HFF-Myc (cell line): ENCODE measurements around the gene PRLR.

ENCODE experiments used
- DNase-seq: peaks from one replicate; pipeline ENCODE4 v3.0.0-alpha.2; 2011; ENCODE audit warnings: low read depth; ENCODE audit errors: extremely low read depth
- H3K4me3 ChIP-seq: replicated peaks from 2 replicates; pipeline ENCODE4 v1.5.1; 2011; ENCODE audit warnings: low read depth, mild to moderate bottlenecking, control low read depth, low read length
- CTCF ChIP-seq: IDR thresholded peaks from 2 replicates; pipeline ENCODE4 v1.5.1; 2012; ENCODE audit warnings: mild to moderate bottlenecking, low read depth, low read length, control low read depth; ENCODE audit errors: missing control alignments

Gene PRLR

GRCh38 chr5:35159370-35159742 lies 70.9 kb downstream of the PRLR start:
- no peak for DNase-seq
- H3K4me3 ChIP-seq, result no peak overlapping the region
- no peak for TF ChIP-seq CTCF

GRCh38 chr5:35158622-35159369 lies 71.5 kb downstream of the PRLR start:
- no peak overlapping the region for H3K4me3 ChIP-seq
- no peak for DNase-seq
- TF ChIP-seq CTCF, result no peak

- no peak for TF ChIP-seq CTCF
- DNase-seq, result no peak
- no peak overlapping the region for H3K4me3 ChIP-seq
Observed at GRCh38 chr5:35158204-35158603, 72.1 kb downstream of the PRLR start.

DNA sequence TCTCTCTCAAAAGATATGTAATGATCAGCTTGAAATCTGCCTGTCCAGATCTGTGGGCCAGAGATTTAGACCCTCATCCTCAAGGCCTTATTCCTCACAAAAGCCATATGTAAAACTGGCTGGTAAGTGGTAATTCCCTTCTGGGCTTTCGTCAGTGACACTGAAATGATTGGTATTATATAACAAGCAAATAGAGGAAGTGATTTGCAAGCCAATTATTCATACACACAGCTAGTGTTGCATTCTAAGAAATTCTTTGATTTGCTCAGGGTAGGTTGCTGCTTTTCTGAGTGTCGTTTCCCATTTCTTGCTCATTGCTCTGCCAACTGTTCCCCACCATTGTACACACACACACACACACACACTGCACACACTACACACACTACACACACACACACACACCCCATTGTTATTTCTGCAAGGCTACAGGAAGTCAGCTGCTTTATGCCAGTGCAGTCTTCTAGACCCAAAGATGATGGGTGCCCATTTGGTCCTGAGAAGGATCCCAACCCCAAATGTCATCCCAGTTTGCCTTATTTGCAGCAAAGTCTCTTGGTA lies 76.8 kb downstream of the PRLR start:
- no peak overlapping the region for H3K4me3 ChIP-seq
- DNase-seq, result no peak
- TF ChIP-seq CTCF, result no peak

DNA sequence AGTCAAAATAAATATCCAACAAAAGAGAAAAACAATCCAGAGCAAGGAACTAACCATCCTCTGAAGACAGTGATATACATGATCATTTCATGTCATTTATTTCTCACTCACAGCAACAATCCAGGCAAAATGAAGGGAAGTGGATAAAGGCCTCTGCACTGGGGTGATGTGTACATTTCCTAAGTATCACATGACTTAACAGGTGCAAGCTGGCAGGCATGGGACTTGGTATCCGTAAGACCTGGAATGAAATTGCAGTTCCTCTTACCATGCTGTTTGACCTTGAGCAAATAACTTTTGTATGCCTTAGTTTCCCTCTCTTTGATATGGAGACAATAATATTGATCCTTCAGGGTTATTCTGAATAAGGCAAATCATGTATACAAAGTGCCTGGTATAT lies 77.6 kb downstream of the PRLR start:
- TF ChIP-seq CTCF, result no peak
- H3K4me3 ChIP-seq, result no peak overlapping the region
- no peak for DNase-seq

GRCh38 chr5:35151146-35151920 lies 79.0 kb downstream of the PRLR start:
- no peak overlapping the region for H3K4me3 ChIP-seq
- no peak for TF ChIP-seq CTCF
- DNase-seq, result no peak
